ENCODE data around the gene TULP1.

TULP1 gene

DNA sequence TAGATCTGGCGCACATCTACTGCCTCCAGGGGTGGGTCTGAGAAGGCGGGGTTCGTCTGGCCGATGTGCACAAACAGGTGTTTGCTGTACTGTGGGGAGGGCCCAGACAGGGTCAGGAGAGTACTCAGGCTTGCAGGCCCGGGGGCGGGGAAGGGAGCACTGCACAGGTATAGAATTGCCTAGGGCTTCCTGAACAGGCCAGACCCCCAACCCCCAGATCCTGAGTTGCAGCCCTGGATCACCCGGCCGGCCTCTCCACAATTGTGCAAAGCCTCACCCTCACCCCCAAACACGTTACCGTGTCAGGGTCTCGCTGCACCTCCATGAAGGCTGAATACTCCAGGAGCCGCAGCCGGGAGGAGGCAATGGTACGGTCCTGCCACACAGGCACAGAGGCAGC is 36.7 kb downstream of the TULP1 start:
- Histone ChIP-seq H3K27me3 (ENCODE audit: insufficient read depth, low read length) (no peaks in the 10 kb centered on the region), H3K9me2 (ENCODE audit: low read depth, low read length) (no peaks in the 10 kb centered on the region), H3K4me3 (ENCODE audit: low read depth, low read length, poor library complexity, severe bottlenecking) (no peak overlapping the region), H3K79me2 (ENCODE audit: insufficient read depth, low read length) (no peaks in the 10 kb centered on the region), H3K4me2 (ENCODE audit: low read length) (no peak overlapping the region), H3K9ac (ENCODE audit: low read length) (no peak overlapping the region), H3F3A (ENCODE audit: insufficient read depth, low read length) (0 out of 2 replicates have a peak, but pooled peaks cover 6% of the 10 kb centered on the region), H3K9me3 (ENCODE audit: low read length) (no peaks in the 10 kb centered on the region), H4K20me1 (ENCODE audit: insufficient read depth, low read length) (no peaks in the 10 kb centered on the region), H2AFZ (ENCODE audit: low read length) (no peak overlapping the region), H3K36me3 (ENCODE audit: insufficient read depth, low read length) (peaks cover 35% of the 10 kb centered on the region), H3K4me1 (ENCODE audit: insufficient read depth, low read length, severe bottlenecking) (peaks cover 14% of the 10 kb centered on the region), H3K27ac (ENCODE audit: low read depth, low read length, poor library complexity, severe bottlenecking) (no peak overlapping the region)
- TF ChIP-seq EZH2 (IDR thresholded peaks at IDR 0.05; ENCODE audit: borderline replicate concordance, low read length): no peak

DNA sequence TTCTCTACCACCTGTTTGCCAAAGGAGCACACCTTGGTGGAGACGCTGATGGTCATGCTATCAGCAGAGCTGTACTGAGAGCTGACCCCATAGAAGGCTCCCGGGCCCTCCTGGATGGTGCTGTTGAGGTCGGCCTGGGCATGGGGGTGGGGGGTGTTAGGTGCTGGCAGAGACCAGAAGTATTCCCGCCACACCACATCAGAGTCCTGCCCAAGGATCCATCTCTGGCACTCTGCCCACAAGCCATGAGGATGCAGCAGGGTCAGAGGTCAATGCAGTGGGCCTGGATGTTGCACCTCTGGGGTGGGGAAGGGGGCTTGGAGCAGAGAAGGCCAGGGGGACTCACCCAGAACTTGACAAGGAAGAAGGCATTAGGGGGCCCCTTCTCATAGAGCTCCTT is 37.1 kb downstream of the TULP1 start:
- Histone ChIP-seq H3K4me3 (ENCODE audit: low read depth, low read length, poor library complexity, severe bottlenecking) (no peak overlapping the region), H2AFZ (ENCODE audit: low read length) (no peak overlapping the region), H3K27ac (ENCODE audit: low read depth, low read length, poor library complexity, severe bottlenecking) (no peak overlapping the region), H3K9ac (ENCODE audit: low read length) (no peak overlapping the region), H3K36me3 (ENCODE audit: insufficient read depth, low read length) (peaks cover 39% of the 10 kb centered on the region), H3K4me2 (ENCODE audit: low read length) (no peak overlapping the region), H3K27me3 (ENCODE audit: insufficient read depth, low read length) (no peaks in the 10 kb centered on the region), H4K20me1 (ENCODE audit: insufficient read depth, low read length) (no peaks in the 10 kb centered on the region), H3K9me3 (ENCODE audit: low read length) (no peaks in the 10 kb centered on the region), H3F3A (ENCODE audit: insufficient read depth, low read length) (0 out of 2 replicates have a peak, but pooled peaks cover 6% of the 10 kb centered on the region), H3K79me2 (ENCODE audit: insufficient read depth, low read length) (no peaks in the 10 kb centered on the region), H3K9me2 (ENCODE audit: low read depth, low read length) (no peaks in the 10 kb centered on the region), H3K4me1 (ENCODE audit: insufficient read depth, low read length, severe bottlenecking) (peaks cover 18% of the 10 kb centered on the region)
- TF ChIP-seq, protein P1, sequence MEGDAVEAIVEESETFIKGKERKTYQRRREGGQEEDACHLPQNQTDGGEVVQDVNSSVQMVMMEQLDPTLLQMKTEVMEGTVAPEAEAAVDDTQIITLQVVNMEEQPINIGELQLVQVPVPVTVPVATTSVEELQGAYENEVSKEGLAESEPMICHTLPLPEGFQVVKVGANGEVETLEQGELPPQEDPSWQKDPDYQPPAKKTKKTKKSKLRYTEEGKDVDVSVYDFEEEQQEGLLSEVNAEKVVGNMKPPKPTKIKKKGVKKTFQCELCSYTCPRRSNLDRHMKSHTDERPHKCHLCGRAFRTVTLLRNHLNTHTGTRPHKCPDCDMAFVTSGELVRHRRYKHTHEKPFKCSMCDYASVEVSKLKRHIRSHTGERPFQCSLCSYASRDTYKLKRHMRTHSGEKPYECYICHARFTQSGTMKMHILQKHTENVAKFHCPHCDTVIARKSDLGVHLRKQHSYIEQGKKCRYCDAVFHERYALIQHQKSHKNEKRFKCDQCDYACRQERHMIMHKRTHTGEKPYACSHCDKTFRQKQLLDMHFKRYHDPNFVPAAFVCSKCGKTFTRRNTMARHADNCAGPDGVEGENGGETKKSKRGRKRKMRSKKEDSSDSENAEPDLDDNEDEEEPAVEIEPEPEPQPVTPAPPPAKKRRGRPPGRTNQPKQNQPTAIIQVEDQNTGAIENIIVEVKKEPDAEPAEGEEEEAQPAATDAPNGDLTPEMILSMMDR (IDR thresholded peaks at IDR 0.05; ENCODE audit: low read length): no peak
- TF ChIP-seq EZH2 (IDR thresholded peaks at IDR 0.05; ENCODE audit: borderline replicate concordance, low read length): no peak

DNA sequence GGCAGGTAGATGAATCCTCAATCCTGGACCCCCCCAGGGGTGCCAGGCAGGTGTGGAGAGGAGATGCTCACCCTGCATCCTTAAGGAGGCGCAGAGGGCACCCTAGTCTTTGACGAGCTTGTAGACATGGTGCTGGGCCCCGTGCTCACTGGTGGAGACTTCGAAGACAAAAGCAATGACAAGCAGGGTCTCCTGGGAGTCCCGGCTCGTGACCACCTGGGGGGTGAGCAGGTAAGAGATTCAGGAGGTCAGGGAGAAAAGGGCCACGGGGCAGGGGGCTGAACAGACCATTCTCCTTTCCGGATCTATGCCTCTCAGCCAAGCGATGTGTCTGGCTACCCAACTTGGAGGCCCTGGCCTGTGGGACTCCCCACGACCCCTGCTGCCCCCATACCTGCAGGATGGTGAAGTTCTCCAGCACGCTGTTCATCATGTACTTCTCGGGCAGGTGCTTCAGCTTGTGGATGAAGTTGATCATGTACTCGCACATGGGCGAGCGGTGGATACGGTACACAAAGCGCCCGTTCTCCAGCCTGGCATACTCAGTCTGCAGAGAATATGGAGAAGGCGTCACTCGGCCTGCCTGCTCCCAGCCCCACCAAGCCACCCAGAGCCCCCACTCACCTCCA is 37.6 kb downstream of the TULP1 start:
- Histone ChIP-seq H3K4me1 (ENCODE audit: insufficient read depth, low read length, severe bottlenecking) (peaks cover 24% of the 10 kb centered on the region), H3K4me2 (ENCODE audit: low read length) (no peak overlapping the region), H3K27ac (ENCODE audit: low read depth, low read length, poor library complexity, severe bottlenecking) (no peak overlapping the region), H3K27me3 (ENCODE audit: insufficient read depth, low read length) (no peaks in the 10 kb centered on the region), H2AFZ (ENCODE audit: low read length) (no peak overlapping the region), H3K4me3 (ENCODE audit: low read depth, low read length, poor library complexity, severe bottlenecking) (no peak overlapping the region), H4K20me1 (ENCODE audit: insufficient read depth, low read length) (no peaks in the 10 kb centered on the region), H3K79me2 (ENCODE audit: insufficient read depth, low read length) (no peaks in the 10 kb centered on the region), H3K9ac (ENCODE audit: low read length) (no peak overlapping the region), H3F3A (ENCODE audit: insufficient read depth, low read length) (0 out of 2 replicates have a peak, but pooled peaks cover 9% of the 10 kb centered on the region), H3K36me3 (ENCODE audit: insufficient read depth, low read length) (peaks cover 44% of the 10 kb centered on the region), H3K9me2 (ENCODE audit: low read depth, low read length) (no peaks in the 10 kb centered on the region), H3K9me3 (ENCODE audit: low read length) (no peaks in the 10 kb centered on the region)
- TF ChIP-seq, protein P1 (IDR thresholded peaks at IDR 0.05; ENCODE audit: low read length): no peak
- TF ChIP-seq EZH2 (IDR thresholded peaks at IDR 0.05; ENCODE audit: borderline replicate concordance, low read length): no peak
